OCI-LY1 (cell line): ENCODE results near the gene GALNT18.

Experiments used
- EZH2 ChIP-seq: fragments of 200-600 bp; sonication (generic), shearing (Covaris generic); IDR thresholded peaks from 2 replicates; pipeline ENCODE4 v1.8.0; 2017; ENCODE audit warnings: borderline replicate concordance, mixed run types, mild to moderate bottlenecking, antibody characterized with exemption, low read length, moderate library complexity, mixed read lengths
- TF ChIP-seq, protein P1 (sequence below): fragments of 200-600 bp; sonication (generic), shearing (Covaris generic); IDR thresholded peaks from 2 replicates; pipeline ENCODE4 v1.5.1; 2017; ENCODE audit warnings: mild to moderate bottlenecking, antibody characterized with exemption, low read length, moderate library complexity, mixed read lengths

DNA sequence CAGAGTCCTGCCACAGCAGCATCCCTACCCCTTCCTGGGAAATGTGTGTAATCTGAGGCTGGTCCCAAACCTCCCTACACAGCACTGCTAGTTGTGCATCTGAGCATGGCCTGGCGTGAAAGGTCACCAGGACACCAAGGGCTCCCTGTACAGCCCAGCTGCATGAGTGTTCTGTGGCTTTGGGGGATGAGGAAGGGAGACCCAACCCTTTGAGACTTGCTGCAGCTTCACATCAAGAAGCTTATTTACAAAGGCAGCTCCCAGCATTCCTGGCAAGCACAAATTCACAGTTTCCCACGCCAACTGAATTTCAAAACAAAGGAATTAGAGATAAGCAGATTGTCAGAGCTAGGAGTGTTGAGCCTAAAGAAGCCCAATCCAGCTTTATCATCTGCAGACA is 301.0 kb downstream of the GALNT18 start:
- TF ChIP-seq EZH2 = no peak
- TF ChIP-seq, protein P1, sequence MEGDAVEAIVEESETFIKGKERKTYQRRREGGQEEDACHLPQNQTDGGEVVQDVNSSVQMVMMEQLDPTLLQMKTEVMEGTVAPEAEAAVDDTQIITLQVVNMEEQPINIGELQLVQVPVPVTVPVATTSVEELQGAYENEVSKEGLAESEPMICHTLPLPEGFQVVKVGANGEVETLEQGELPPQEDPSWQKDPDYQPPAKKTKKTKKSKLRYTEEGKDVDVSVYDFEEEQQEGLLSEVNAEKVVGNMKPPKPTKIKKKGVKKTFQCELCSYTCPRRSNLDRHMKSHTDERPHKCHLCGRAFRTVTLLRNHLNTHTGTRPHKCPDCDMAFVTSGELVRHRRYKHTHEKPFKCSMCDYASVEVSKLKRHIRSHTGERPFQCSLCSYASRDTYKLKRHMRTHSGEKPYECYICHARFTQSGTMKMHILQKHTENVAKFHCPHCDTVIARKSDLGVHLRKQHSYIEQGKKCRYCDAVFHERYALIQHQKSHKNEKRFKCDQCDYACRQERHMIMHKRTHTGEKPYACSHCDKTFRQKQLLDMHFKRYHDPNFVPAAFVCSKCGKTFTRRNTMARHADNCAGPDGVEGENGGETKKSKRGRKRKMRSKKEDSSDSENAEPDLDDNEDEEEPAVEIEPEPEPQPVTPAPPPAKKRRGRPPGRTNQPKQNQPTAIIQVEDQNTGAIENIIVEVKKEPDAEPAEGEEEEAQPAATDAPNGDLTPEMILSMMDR = no peak
